Tibial nerve (tissue), 4 donors: ENCODE data around the gene SRBD1. TPM values are rescaled to one million over a fixed set of nuclear protein-coding genes. Genes with fewer than 3 reads are reported as not detected.
"Not testable (repeated sequence)": the region's sequence is repeated elsewhere in the genome, so short reads cannot be mapped to it uniquely, and the experiment has no call there.

ENCODE experiments used
- DNase-seq, 2 donors: peaks; one replicate each; pipeline ENCODE4 v3.0.0-alpha.2; 2019; ENCODE audit warnings: low spot score in 2 of 2
- H3K27ac ChIP-seq, 4 donors: fragments of 200-600 bp; sonication (generic) in 3 of 4; one replicate each; pipeline ENCODE4 v1.5.1; 2017 to 2019; ENCODE audit warnings: mild to moderate bottlenecking in 1 of 4
- H3K27me3 ChIP-seq, 2 donors: fragments of 200-600 bp; sonication (generic) in 1 of 2; one replicate each; pipeline versions ENCODE4 v1.5.1 to v1.6.0; 2017 to 2019
- H3K36me3 ChIP-seq, 3 donors: fragments of 200-600 bp; sonication (generic); one replicate each; pipeline ENCODE4 v1.5.1; 2018 to 2019
- H3K4me1 ChIP-seq, 4 donors: fragments of 200-600 bp; sonication (generic) in 3 of 4; one replicate each; pipeline ENCODE4 v1.5.1; 2017 to 2019
- H3K4me3 ChIP-seq, 4 donors: fragments of 200-600 bp; sonication (generic) in 3 of 4; one replicate each; pipeline ENCODE4 v1.5.1; 2017 to 2019; ENCODE audit warnings: mild to moderate bottlenecking in 1 of 4, moderate library complexity in 1 of 4
- H3K9me3 ChIP-seq, 4 donors: fragments of 200-600 bp; sonication (generic) in 3 of 4; one replicate each; pipeline ENCODE4 v1.5.1; 2017 to 2019
- EP300 ChIP-seq, 2 donors: sonication (generic); formaldehyde crosslinking; IDR thresholded peaks; one replicate each; pipeline ENCODE4 v1.6.1; 2017; ENCODE audit warnings: antibody characterized with exemption in 2 of 2, mild to moderate bottlenecking in 1 of 2
- POLR2A ChIP-seq, 2 donors: fragments of 450-650 bp; IDR thresholded peaks; one replicate each; pipeline ENCODE4 v1.6.1; 2017; ENCODE audit warnings: antibody characterized with exemption in 2 of 2, mild to moderate bottlenecking in 2 of 2, moderate library complexity in 2 of 2
- WGBS, 2 donors: methylation state at CpG; one replicate each; pipeline ENCODE4 v1.1.5; 2018; 5-methylcytosine and 5-hydroxymethylcytosine counted together
- total RNA-seq, 4 donors: library from RNA; depleted of rRNA; stranded (reverse); fragments of >200 nt; gene quantifications; one replicate each; pipeline ENCODE4 v1.1.0, GENCODE V29; 2016
- TF ChIP-seq, protein P1 (sequence below), 5 experiments: fragments of 200-600 bp in 3 of 5; fragments of 450-650 bp in 2 of 5; sonication (generic) in 3 of 5; IDR thresholded peaks; one replicate each; pipeline ENCODE4 v1.5.1; 2016 to 2019; ENCODE audit warnings: antibody characterized with exemption in 5 of 5, mild to moderate bottlenecking in 3 of 5, moderate library complexity in 2 of 5

SRBD1 gene
- total RNA-seq, 4 donors from 2014 or later = 14.7 to 36.7 (median 20.8) TPM

DNA sequence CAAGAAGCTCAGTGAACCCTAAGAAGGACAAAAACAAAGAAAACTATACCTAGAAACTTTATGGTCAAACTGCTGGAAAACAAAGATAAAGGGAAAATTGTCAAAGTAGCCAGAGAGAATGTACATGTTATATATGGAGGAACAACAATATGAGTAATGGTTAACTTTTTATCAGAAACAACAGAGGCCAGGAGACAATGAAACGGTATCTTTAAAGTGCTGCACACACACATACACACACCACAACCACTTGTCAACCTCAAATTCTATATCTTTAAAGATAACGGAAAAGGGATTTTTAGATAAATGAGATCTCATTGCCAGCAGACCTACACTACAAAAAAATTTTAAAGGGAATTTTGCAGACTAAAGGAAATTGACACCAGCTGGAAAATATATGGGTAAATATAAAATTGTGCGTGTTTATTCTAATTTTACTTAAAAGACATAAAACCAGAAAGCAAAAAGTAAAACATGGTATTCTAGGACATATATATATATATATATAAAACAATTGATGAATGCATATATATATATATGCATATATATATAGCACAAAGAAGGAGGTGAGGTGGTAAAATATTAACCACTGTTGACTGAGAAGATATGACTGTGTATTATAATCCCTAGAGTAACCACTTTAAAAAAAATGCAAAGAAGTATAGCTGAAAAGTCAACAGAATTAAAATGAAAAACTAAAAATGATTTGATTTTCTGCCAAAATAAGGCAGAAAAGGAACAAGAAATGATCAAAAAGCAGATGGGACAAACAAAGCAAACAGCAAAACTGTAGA lies 172.0 kb downstream of the SRBD1 start:
- H3K27ac ChIP-seq = no peak overlapping the region
- H3K4me3 ChIP-seq = no peak overlapping the region
- 89 to 96% methylated on average over 3 of the region's 3 CpGs for WGBS, 2 donors
- H3K4me1 ChIP-seq = no peaks in the 10 kb centered on the region
- no peak for DNase-seq
- no peak for TF ChIP-seq POLR2A (IDR thresholded peaks at IDR 0.05)
- TF ChIP-seq, protein P1, sequence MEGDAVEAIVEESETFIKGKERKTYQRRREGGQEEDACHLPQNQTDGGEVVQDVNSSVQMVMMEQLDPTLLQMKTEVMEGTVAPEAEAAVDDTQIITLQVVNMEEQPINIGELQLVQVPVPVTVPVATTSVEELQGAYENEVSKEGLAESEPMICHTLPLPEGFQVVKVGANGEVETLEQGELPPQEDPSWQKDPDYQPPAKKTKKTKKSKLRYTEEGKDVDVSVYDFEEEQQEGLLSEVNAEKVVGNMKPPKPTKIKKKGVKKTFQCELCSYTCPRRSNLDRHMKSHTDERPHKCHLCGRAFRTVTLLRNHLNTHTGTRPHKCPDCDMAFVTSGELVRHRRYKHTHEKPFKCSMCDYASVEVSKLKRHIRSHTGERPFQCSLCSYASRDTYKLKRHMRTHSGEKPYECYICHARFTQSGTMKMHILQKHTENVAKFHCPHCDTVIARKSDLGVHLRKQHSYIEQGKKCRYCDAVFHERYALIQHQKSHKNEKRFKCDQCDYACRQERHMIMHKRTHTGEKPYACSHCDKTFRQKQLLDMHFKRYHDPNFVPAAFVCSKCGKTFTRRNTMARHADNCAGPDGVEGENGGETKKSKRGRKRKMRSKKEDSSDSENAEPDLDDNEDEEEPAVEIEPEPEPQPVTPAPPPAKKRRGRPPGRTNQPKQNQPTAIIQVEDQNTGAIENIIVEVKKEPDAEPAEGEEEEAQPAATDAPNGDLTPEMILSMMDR (IDR thresholded peaks at IDR 0.05) = no peak
- no peak for TF ChIP-seq EP300 (IDR thresholded peaks at IDR 0.05)
- no peaks in the 10 kb centered on the region for H3K27me3 ChIP-seq
- no peaks in the 10 kb centered on the region for H3K9me3 ChIP-seq
- H3K36me3 ChIP-seq = no peaks in the 10 kb centered on the region

DNA sequence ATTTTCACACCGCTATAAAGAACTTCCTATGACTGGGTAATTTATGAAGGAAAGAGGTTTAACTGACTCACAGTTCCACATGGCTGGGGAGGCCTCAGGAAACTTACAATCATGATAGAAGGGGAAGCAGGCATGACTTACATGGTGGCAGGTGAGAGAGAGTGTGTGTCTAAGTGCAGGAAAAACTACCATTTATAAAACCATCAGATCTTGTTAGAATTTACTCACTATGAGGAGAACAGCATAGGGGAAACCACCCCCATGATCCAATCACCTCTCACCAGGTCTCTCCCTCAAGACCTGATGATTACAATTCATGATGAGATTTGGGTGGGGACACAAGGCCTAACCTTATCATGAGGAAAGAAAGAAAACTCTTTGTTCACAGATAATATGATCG lies 174.6 kb downstream of the SRBD1 start:
- H3K36me3 ChIP-seq = no peaks in the 10 kb centered on the region
- TF ChIP-seq, protein P1 (IDR thresholded peaks at IDR 0.05) = no peak
- TF ChIP-seq EP300 (IDR thresholded peaks at IDR 0.05) (no peak), POLR2A (IDR thresholded peaks at IDR 0.05) (no peak)
- WGBS, 2 donors = 71 to 72% methylated on average over 2 of the region's 2 CpGs
- DNase-seq = no peak
- H3K27me3 ChIP-seq = no peaks in the 10 kb centered on the region
- H3K27ac ChIP-seq = no peak overlapping the region
- peaks cover 0 to 7% (median 0%) of the 10 kb centered on the region in 4 donors for H3K4me1 ChIP-seq
- no peaks in the 10 kb centered on the region for H3K9me3 ChIP-seq
- H3K4me3 ChIP-seq = no peak overlapping the region

DNA sequence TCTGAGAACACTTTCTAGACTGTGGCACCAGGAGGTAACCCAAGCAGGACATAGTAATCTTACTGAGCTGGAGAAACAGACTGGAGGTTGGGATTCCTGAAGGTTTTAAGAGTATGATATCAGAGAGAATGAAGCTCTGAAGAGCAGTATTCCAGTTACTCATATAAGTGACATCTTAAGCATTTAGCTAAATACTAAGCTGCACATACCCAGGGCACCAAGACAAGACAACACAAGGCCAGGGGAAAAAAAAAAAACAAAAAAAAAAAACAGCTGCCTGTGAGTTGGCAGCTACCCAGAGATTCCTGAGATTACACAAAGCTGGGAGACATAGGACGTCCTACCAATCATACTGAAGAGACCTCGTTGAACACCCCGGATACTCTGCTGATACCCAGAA lies 175.8 kb downstream of the SRBD1 start:
- no peaks in the 10 kb centered on the region for H3K36me3 ChIP-seq
- whole genome bisulfite sequencing, 2 donors = 61 to 78% methylated on average over 3 of the region's 3 CpGs
- no peak for DNase-seq
- H3K9me3 ChIP-seq = no peaks in the 10 kb centered on the region
- peaks cover 0 to 7% (median 0%) of the 10 kb centered on the region in 4 donors for H3K4me1 ChIP-seq
- H3K4me3 ChIP-seq = no peak overlapping the region
- H3K27me3 ChIP-seq = no peaks in the 10 kb centered on the region
- TF ChIP-seq POLR2A (IDR thresholded peaks at IDR 0.05) (no peak), EP300 (IDR thresholded peaks at IDR 0.05) (no peak)
- TF ChIP-seq, protein P1 (IDR thresholded peaks at IDR 0.05) = no peak
- H3K27ac ChIP-seq = no peak overlapping the region

DNA sequence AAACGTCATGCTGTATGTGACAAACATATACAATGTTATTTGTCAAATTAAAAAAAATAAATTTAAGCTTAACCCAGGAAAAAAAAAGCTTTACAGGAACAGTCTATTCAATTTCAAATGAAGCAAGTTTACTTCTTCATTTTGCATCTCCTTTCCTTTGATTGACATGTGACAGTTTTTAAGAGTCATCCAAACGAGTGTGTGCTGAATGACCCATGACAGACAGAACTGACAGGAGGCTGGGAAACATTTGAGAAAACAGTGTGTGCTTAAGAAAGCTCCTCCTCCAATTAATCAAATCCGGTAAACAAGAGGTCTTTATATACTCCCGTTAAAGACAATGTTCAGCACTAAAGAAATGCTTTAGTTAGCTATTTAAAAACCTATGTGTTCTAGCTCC lies 177.7 kb downstream of the SRBD1 start:
- DNase-seq = no peak
- Histone ChIP-seq H3K27ac (no peak overlapping the region), H3K27me3 (no peaks in the 10 kb centered on the region), H3K36me3 (no peaks in the 10 kb centered on the region), H3K4me3 (no peak overlapping the region), H3K4me1 (peaks cover 0 to 7% (median 0%) of the 10 kb centered on the region in 4 donors), H3K9me3 (no peaks in the 10 kb centered on the region)
- 37 to 45% methylated on average over 4 of the region's 4 CpGs for WGBS, 2 donors
- TF ChIP-seq EP300 (IDR thresholded peaks at IDR 0.05) = no peak
- no peak for TF ChIP-seq POLR2A (IDR thresholded peaks at IDR 0.05)

DNA sequence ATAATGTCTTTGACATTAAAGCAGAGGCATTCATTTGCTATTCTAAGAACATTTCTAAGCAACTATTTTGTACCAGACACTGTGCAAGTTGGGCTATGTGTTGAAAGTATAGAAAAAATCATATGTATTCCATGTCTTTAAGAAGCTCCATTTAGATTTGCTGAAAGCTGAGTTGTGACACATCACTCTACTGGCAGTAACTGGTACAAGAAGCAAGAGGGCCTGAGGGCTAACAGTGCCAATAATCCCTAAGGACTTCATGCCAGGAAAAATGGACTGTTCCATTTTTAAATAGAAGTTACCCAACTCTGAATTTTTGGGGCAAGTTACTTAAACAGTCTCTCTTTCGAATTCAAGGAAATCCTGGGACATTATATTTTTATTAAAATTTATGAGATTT lies 178.7 kb downstream of the SRBD1 start:
- no peak overlapping the region for H3K27ac ChIP-seq
- no peak for DNase-seq
- no peak overlapping the region for H3K4me3 ChIP-seq
- H3K4me1 ChIP-seq = peaks cover 0 to 7% (median 0%) of the 10 kb centered on the region in 4 donors
- no peaks in the 10 kb centered on the region for H3K27me3 ChIP-seq
- no peak for TF ChIP-seq POLR2A (IDR thresholded peaks at IDR 0.05)
- no peak for TF ChIP-seq EP300 (IDR thresholded peaks at IDR 0.05)
- TF ChIP-seq, protein P1 (IDR thresholded peaks at IDR 0.05) = no peak
- no peaks in the 10 kb centered on the region for H3K9me3 ChIP-seq
- WGBS, 2 donors = 88 to 92% methylated on average over 1 of the region's 1 CpG
- H3K36me3 ChIP-seq = no peaks in the 10 kb centered on the region

DNA sequence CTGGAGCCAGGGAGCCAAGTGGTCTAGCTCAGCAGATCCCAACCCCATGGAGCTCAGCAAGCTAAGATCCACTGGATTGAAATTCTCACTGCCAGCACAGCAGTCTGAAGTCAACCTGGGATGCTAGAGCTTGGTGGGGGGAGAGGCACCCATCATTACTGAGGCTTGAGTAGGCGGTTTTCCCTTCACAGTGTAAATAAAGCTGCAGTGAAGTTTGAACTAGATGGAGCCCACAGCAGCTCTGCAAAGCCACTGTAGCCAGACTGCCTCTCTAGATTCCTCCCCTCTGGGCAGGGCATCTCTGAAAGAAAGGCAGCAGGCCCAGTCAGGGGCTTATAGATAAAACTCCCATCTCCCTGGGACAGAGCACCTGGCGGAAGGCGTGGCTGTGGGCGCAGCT lies 185.0 kb downstream of the SRBD1 start:
- not testable (repeated sequence) for H3K27ac ChIP-seq, H3K36me3 ChIP-seq, DNase-seq, H3K4me3 ChIP-seq, H3K27me3 ChIP-seq, H3K9me3 ChIP-seq, H3K4me1 ChIP-seq
- WGBS, 2 donors = 89 to 96% methylated on average over 3 to 4 of the region's 4 CpGs
